ENCODE measurements around the gene RPS24.
"Not testable (repeated sequence)": the region's sequence is repeated elsewhere in the genome, so short reads cannot be mapped to it uniquely, and the experiment has no call there.

RPS24 gene

DNA sequence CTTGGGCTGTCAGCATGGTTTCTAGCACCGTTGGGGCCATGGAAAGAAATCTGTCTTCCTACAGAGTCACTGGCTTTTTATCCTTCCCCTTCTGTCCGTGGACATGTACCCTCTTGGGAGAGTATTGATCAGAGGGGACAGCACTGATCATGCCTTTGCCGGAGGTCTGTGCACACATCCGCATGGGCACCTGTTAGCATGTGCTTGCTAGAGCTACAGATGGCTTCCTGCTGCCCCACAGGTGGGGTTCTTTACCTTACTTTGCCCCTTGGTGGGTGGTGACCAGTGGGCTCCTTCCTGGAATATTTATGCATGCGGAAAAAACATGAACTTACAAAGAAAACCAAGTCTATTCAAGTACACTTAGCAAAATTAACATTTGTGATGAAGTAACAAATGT, 24.9 kb downstream of the RPS24 start:
- no peak for DNase-seq

DNA sequence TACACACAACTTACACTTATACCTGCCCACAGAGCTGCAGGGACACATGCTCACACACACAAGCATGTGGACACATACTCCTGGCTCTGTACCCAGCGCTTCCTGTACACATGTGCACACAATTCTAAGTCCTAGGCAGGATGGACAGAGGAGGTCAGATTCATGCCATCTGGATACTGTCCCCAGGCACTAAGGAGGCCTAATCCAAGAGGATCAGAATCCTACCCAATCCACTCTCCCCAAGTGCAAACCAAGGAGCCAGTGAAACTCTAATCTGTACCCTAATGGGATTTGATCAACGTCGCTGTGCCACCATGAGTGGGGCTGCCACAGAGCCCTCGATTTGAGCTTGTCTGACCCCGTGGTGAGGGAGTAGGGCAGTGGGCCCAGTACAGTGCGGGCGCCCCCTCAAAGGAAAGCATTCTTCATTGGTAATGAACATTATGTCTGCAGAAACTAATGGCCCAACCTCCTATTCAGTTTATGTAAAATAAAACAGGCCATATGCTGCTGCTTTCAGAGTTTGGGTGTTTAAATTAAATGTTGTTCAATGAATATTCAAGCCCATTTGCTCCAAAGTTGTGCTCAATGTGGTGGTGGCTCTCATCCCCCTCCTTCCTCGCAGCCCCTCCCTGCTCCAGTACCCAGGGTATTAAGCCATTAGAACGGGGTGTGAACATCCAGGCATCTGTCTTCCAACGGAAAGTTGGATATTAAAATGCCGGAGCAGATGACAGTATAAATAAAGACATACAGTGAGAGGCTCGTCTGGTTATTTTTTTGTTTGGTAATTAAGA, 26.4 kb downstream of the RPS24 start:
- DNase-seq, result no peak

DNA sequence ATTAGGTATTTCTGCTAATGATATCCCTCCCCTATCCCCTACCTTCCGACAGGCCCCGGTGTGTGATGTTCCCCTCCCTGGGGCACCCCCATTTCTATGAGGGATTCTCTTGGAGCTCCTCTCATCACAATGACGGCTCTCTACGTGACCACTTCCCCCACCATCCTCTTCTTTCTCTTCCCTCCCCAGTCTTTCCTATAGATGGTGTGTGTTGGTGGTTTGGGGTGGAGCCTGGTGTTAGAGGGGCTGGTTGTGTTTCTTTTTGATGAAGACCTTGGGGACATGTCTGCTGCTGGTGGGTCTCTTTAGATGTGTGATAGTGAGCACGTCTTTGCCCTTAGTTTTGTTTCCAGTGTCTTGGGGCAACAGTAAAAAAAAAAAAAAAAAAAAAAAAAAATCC, 28.6 kb downstream of the RPS24 start:
- DNase-seq, result no peak

DNA sequence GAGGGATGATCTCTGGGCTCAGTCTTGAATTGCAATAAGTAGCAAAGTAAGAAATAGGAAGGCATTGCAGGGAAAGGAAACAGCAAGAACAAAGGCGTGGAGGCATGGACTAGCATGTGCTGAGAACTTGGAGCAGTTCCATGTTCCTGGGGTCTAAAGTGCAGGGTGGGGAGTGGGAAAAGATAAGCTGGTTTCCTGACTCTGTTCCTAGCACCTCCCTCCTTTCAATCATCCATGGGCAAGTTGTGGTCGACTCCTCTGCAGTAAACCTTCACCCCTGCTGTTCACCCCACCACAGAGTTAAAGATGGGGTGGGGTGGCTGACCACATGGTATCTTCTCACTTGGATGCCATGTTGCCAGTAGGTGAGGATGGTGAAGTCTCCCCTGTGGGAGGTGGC, 29.6 kb downstream of the RPS24 start:
- DNase-seq, result no peak

GRCh38 chr10:78064919-78065318, 31.3 kb downstream of the RPS24 start:
- not testable (repeated sequence) for DNase-seq

- DNase-seq, result no peak
These were observed 31.9 kb downstream of the RPS24 start for GRCh38 chr10:78065611-78066010.

- no peak for DNase-seq
These were observed 32.3 kb downstream of the RPS24 start for GRCh38 chr10:78066012-78066411.

GRCh38 chr10:78066728-78067430, 33.2 kb downstream of the RPS24 start:
- no peak for DNase-seq

DNA sequence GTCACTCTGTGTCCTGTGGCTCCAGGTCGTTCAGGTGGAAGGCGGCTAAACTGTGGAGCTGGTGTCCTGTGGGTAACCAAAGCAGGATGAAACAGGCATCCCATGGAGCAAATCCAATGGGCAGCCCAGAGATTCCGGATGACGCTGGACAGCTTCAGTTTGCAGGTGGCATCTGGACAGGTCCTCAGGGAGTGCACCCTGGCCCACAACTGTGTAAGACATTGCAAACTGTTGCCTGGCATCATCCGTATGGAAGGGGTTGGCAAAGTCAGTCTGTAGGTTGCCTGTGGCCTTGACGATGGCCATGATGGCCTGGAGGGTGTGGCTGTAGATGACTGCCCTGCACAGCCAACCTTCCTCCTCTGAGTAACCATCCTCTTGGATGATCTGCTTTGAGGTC, 35.5 kb downstream of the RPS24 start:
- DNase-seq, result no peak

- DNase-seq, result not testable (repeated sequence)
These were observed 36.4 kb downstream of the RPS24 start for GRCh38 chr10:78070064-78070463.

GRCh38 chr10:78070726-78071125, 37.1 kb downstream of the RPS24 start:
- no peak for DNase-seq

DNA sequence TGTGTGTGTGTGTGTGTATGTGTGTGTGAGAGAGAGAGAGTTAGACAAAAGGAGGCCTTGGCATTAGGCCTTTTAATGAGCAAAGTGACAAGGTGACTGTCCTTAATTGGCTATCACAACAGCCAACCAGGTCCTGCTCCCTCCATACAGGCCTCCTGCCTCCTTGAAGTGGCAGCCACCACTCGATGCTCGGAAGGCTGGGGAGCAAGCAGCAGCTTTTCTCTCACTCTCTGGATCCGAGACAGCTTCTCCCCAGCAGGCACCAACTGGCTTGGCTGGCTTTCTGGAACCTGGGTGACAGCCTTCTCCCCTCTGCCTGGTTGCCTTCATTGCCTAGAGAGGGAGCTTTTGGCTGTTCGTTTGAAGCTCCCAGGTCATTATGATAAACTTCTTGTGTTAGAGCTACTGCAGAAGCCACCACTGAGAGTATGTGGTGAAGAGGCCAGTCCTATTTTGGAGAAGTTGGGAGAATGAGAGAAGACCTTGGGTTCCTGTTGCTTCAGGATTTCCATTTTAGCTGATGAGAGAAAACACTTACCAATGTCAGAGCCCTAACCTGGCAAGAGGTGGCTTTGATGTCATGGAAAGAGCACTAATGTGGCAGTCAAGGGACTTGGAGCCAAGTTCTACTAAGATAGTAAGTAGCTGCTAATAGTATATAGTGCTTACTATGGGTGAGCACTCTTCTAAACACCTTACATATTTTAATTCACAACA, 37.6 kb downstream of the RPS24 start:
- no peak for DNase-seq

- no peak for DNase-seq
These were observed 38.2 kb downstream of the RPS24 start for GRCh38 chr10:78071857-78072179.

DNA sequence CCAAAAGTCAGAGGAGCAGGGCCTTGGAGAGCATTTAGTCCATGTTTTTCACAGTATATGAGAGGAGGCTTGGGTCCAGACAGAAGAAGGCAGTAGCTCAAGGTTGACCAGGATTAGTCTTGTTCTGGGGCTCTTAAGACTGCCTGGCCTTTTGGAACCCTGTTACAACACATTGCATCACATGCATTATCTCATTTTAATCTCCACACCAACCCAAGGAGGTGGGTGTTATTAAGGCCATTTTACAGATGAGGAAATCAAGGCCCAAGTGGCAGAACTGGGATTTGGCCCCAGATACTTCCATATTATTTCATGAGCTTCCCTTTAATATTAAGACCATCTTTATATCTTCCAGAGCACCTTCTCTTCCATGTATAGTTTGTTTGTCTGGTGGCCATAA, 38.8 kb downstream of the RPS24 start:
- DNase-seq, result no peak

DNA sequence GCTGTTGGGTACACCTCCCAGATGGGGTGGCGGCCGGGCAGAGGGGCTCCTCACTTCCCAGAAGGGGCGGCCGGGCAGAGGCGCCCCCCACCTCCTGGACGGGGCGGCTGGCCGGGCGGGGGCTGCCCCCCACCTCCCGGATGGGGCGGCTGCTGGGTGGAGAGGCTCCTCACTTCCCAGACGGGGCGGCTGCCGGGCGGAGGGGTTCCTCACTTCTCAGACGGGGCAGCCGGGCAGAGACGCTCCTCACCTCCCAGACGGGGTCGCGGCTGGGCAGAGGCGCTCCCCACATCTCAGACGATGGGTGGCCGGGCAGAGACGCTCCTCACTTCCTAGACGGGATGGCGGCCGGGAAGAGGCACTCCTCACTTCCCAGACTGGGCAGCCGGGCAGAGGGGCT, 42.1 kb downstream of the RPS24 start:
- not testable (repeated sequence) for DNase-seq

DNA sequence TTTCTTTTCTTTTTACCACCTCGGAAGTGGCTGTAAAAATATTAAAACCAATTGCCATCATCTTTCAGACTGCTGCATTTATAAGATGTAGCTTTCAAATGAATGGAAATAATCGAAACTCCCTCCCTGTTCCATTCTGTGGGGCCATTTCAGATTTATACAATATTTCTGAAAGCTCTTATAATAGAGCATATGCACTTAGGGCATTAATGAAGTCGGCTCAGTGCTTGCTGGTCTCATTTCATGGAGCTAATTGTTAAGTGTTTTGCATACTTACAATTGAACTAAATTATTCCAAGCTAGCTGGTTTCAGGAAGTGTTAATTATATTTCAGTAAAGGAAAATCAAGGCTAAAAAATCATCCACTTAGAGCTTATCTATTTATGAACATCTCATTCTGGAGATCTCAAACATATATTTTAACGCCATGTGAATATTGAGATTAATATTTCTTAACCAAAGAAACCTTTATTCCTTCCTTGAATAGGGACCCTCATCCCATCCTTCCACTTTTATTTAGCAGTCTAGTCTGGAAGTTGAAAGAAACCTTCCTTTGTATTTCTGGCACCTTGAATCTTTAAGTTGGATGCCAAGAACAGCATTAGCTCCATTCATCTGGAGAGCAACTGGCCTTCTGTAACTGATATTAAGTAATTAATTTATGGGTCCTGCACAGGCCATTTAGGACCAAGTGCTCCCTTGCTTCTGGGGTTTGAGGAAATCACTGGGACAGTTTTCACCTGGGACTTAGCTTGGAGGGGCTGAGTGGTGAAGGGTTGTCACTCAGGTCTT, 45.1 kb downstream of the RPS24 start:
- DNase-seq, result no peak

- no peak for DNase-seq
These were observed 45.7 kb downstream of the RPS24 start for GRCh38 chr10:78079411-78079810.

- no peak for DNase-seq
These were observed 47.6 kb downstream of the RPS24 start for GRCh38 chr10:78081292-78081691.

DNA sequence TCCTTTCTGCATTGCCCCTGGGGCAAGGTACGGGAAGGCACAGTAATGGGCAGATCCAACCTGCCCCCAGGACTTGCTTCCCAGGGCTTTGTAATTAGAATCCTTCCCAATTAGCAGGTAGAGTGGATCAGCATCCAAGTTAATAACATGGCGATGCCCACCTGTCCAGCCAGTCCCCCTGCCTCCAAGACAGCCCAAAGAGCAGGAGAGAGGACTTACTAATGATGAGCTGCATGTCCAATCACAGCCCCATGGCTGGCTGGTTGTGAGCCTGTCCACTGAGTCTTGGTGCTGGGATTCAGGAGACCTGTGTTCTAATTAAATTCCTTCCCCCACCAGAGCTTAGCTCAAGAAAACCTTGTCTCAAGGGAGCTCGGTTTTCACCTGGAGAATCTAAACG, 49.0 kb downstream of the RPS24 start:
- no peak for DNase-seq
